ENCODE data around the gene HES6. TPM values are rescaled to one million over a fixed set of nuclear protein-coding genes. Genes with fewer than 3 reads are reported as not detected.

HES6 gene
- total and polyA plus RNA-seq, 2 of the 8 experiments (the other 6 are each of a cell fraction or from before 2014, with no cell fraction given), result 32.6 to 36.3 TPM

- TF ChIP-seq CTBP2 (IDR thresholded peaks at IDR 0.05; ENCODE audit: borderline replicate concordance, insufficient read depth, insufficient read length, low read length) (no peak), CHD1 (IDR thresholded peaks at IDR 0.05; ENCODE audit: low read depth, low read length) (no peak), CEBPB (IDR thresholded peaks at IDR 0.05; ENCODE audit: low read depth, low read length) (no peak), HDAC2 (IDR thresholded peaks at IDR 0.05; ENCODE audit: borderline replicate concordance in 1 of 2, low read depth in 2 of 2, low read length in 2 of 2) (no peak), RNF2 (IDR thresholded peaks at IDR 0.05; ENCODE audit: borderline replicate concordance, low read depth, low read length, missing control alignments, poor library complexity, severe bottlenecking) (no peak), RBBP5 (IDR thresholded peaks at IDR 0.05; ENCODE audit: borderline replicate concordance, low read depth, low read length) (no peak)
Measured at GRCh38 chr2:238235856-238236255, 4.0 kb downstream of the HES6 start (continued).
